Retina (tissue), 1 donor: ENCODE data around the gene SLC16A4.
"Not testable (repeated sequence)": the region's sequence is repeated elsewhere in the genome, so short reads cannot be mapped to it uniquely, and the experiment has no call there.

Experiments
- DNase-seq: peaks from one replicate; pipeline ENCODE4 v3.0.0-alpha.2; 2016

The SLC16A4 gene

GRCh38 chr1:110390692-110391245 lies at the start of gene SLC16A4:
SLC16A4 (minus strand) TSS chr1:110391026; CDS start chr1:110389323, 1,703 bp downstream.
- peak; percentile 8 for DNase-seq

GRCh38 chr1:110439873-110440272 lies 49.0 kb upstream of the SLC16A4 start:
- DNase-seq: not testable (repeated sequence)

GRCh38 chr1:110438893-110439292 lies 48.1 kb upstream of the SLC16A4 start:
- no peak for DNase-seq

GRCh38 chr1:110437645-110438299 lies 46.9 kb upstream of the SLC16A4 start:
- not testable (repeated sequence) for DNase-seq

GRCh38 chr1:110436635-110437034 lies 45.8 kb upstream of the SLC16A4 start:
- no peak for DNase-seq

- no peak for DNase-seq
Observed at GRCh38 chr1:110434946-110435345, 44.1 kb upstream of the SLC16A4 start.

- DNase-seq: no peak
Observed at GRCh38 chr1:110433803-110434202, 43.0 kb upstream of the SLC16A4 start.

GRCh38 chr1:110433213-110433612 lies 42.4 kb upstream of the SLC16A4 start:
- DNase-seq: no peak

- DNase-seq: no peak
Observed at GRCh38 chr1:110430901-110431300, 40.1 kb upstream of the SLC16A4 start.

- no peak for DNase-seq
Observed at GRCh38 chr1:110430366-110430765, 39.5 kb upstream of the SLC16A4 start.

- DNase-seq: no peak
Observed at GRCh38 chr1:110428946-110429345, 38.1 kb upstream of the SLC16A4 start.

GRCh38 chr1:110426854-110427253 lies 36.0 kb upstream of the SLC16A4 start:
- no peak for DNase-seq

GRCh38 chr1:110425612-110426152 lies 34.9 kb upstream of the SLC16A4 start:
- no peak for DNase-seq

GRCh38 chr1:110424699-110425611 lies 34.1 kb upstream of the SLC16A4 start:
- DNase-seq: no peak

- DNase-seq: no peak
Observed at GRCh38 chr1:110420874-110421793, 30.3 kb upstream of the SLC16A4 start.

GRCh38 chr1:110420023-110420662 lies 29.3 kb upstream of the SLC16A4 start:
- DNase-seq: no peak

- no peak for DNase-seq
Observed at GRCh38 chr1:110418729-110419128, 27.9 kb upstream of the SLC16A4 start.

GRCh38 chr1:110413045-110413444 lies 22.2 kb upstream of the SLC16A4 start:
- not testable (repeated sequence) for DNase-seq

- DNase-seq: peak; percentile 71
Observed at GRCh38 chr1:110412576-110412975, 21.8 kb upstream of the SLC16A4 start.

- DNase-seq: no peak
Observed at GRCh38 chr1:110411173-110411735, 20.4 kb upstream of the SLC16A4 start.

- DNase-seq: no peak
Observed at GRCh38 chr1:110409316-110409715, 18.5 kb upstream of the SLC16A4 start.
